GM12892 (cell line): ENCODE measurements around the gene TENM4.

Experiments used
- POLR2A ChIP-seq: IDR thresholded peaks from 2 replicates; pipeline ENCODE4 v1.6.1; 2011; ENCODE audit warnings: low read depth, low read length, control low read depth
- POLR2AphosphoS5 ChIP-seq: IDR thresholded peaks from 2 replicates; pipeline ENCODE4 v1.6.1; 2011; ENCODE audit warnings: low read depth, low read length, control low read depth

- TF ChIP-seq POLR2A (no peak), POLR2AphosphoS5 (no peak)
These were observed 508.1 kb downstream of the TENM4 start for GRCh38 chr11:78932757-78933156.
